Measurements from ENCODE around the gene ZBTB20.

GRCh38 chr3:114336857-114337256, 810.2 kb downstream of the ZBTB20 start:
- TF ChIP-seq CTCF (IDR thresholded peaks at IDR 0.05) (no peak), POLR2A (IDR thresholded peaks at IDR 0.05) (no peak)

Measured in right lobe of liver (tissue), 4 donors.